IMR-90 (cell line): ENCODE data around the gene NHLRC1. TPM values are rescaled to one million over a fixed set of nuclear protein-coding genes. Genes with fewer than 3 reads are reported as not detected.

ENCODE experiments used
- ATAC-seq: fragments of 200-7000 bp; cut with Tn5 transposase; 2 replicates; pipeline ENCODE4 v1.9.1; 2020; ENCODE audit warnings: low read depth, mild to moderate bottlenecking, moderate library complexity
- BruUV-seq: library from RNA; stranded (reverse); fragments of 400-500 nt; replicated peaks from 2 replicates; lab custom pipeline; 2021; lab: Mats Ljungman, UMichigan
- CTCF ChIA-PET: fragments of 300-600 bp; formaldehyde crosslinking; extraction: SDS; loops from one replicate; lab custom pipeline; 2021; ENCODE audit warnings: antibody characterized with exemption; lab: Yijun Ruan, JAX
- POLR2A ChIA-PET: fragments of 300-600 bp; sonication (Branson Sonifier 250); formaldehyde crosslinking; loops from one replicate; lab custom pipeline; 2022; ENCODE audit warnings: antibody characterized with exemption; ENCODE audit not compliant: unreplicated experiment; lab: Charles Lee
- DNase-seq: peaks from one replicate; pipeline ENCODE4 v3.0.0; 2013
- H2AFZ ChIP-seq: replicated peaks from 2 replicates; pipeline ENCODE3; 2013; ENCODE audit warnings: low read length, mild to moderate bottlenecking; ENCODE audit not compliant: poor library complexity
- H2AK5ac ChIP-seq: 2 replicates; pipeline ENCODE4 v1.6.1; 2013; ENCODE audit warnings: low read depth, low read length, inconsistent platforms
- H2AK9ac ChIP-seq: replicated peaks from 2 replicates; pipeline ENCODE3; 2013; ENCODE audit warnings: mild to moderate bottlenecking, low read depth, low read length, moderate library complexity; ENCODE audit not compliant: poor library complexity
- H2BK120ac ChIP-seq: 2 replicates; pipeline ENCODE4 v1.6.1; 2013; ENCODE audit warnings: low read depth, low read length, inconsistent platforms
- H2BK15ac ChIP-seq: 3 replicates; pipeline ENCODE4 v1.6.1; 2013; ENCODE audit warnings: low read depth, low read length, inconsistent platforms
- H2BK20ac ChIP-seq: 2 replicates; pipeline ENCODE4 v1.6.1; 2013; ENCODE audit warnings: low read depth, mild to moderate bottlenecking, inconsistent platforms, low read length, moderate library complexity
- H2BK5ac ChIP-seq: 2 replicates; pipeline ENCODE4 v1.6.1; 2013; ENCODE audit warnings: mild to moderate bottlenecking, low read depth, low read length, inconsistent platforms; ENCODE audit not compliant: poor library complexity, severe bottlenecking
- H3K14ac ChIP-seq: replicated peaks from 2 replicates; pipeline ENCODE4 v1.6.1; 2013; ENCODE audit warnings: low read depth, low read length, inconsistent platforms
- H3K18ac ChIP-seq: 2 replicates; pipeline ENCODE4 v1.6.1; 2013; ENCODE audit warnings: low read depth, low read length, control low read depth
- H3K23ac ChIP-seq: 2 replicates; pipeline ENCODE4 v1.6.1; 2013; ENCODE audit warnings: low read depth, low read length, inconsistent platforms
- H3K27ac ChIP-seq: 2 replicates; pipeline ENCODE4 v1.5.1; 2013; ENCODE audit warnings: mild to moderate bottlenecking, control low read depth, low read length; ENCODE audit not compliant: insufficient read depth
- H3K27me3 ChIP-seq: 2 replicates; pipeline ENCODE4 v1.6.1; 2013; ENCODE audit warnings: low read length; ENCODE audit not compliant: control insufficient read depth, insufficient read depth
- H3K36me3 ChIP-seq: 2 replicates; pipeline ENCODE4 v1.6.1; 2013; ENCODE audit warnings: low read length, mixed read lengths; ENCODE audit not compliant: control insufficient read depth, insufficient read depth
- H3K4ac ChIP-seq: 2 replicates; pipeline ENCODE4 v1.6.1; 2013; ENCODE audit warnings: low read depth, low read length, inconsistent platforms
- H3K4me1 ChIP-seq: 2 replicates; pipeline ENCODE4 v1.6.1; 2013; ENCODE audit warnings: low read length, mixed read lengths; ENCODE audit not compliant: control insufficient read depth, insufficient read depth
- H3K4me2 ChIP-seq: 2 replicates; pipeline ENCODE4 v1.6.1; 2013; ENCODE audit warnings: low read depth, mild to moderate bottlenecking, control low read depth, low read length, moderate library complexity
- H3K4me3 ChIP-seq: 2 replicates; pipeline ENCODE4 v1.5.1; 2013; ENCODE audit warnings: low read depth, mild to moderate bottlenecking, control low read depth, low read length, moderate library complexity; ENCODE audit not compliant: insufficient read depth
- H3K56ac ChIP-seq: 2 replicates; pipeline ENCODE4 v1.6.1; 2013; ENCODE audit warnings: low read length, inconsistent platforms; ENCODE audit not compliant: insufficient read depth; ENCODE audit errors: extremely low read depth
- H3K79me1 ChIP-seq, 2 experiments: 2 replicates each; pipeline ENCODE4 v1.6.1; 2013; ENCODE audit warnings: low read length in 2 of 2, inconsistent platforms in 1 of 2, low read depth in 1 of 2
- H3K9ac ChIP-seq: 2 replicates; pipeline ENCODE4 v1.6.1; 2013; ENCODE audit warnings: low read depth, low read length, control low read depth
- H3K9me1 ChIP-seq: 2 replicates; pipeline ENCODE4 v1.6.1; 2013; ENCODE audit warnings: low read length, inconsistent platforms; ENCODE audit not compliant: insufficient read depth
- H3K9me3 ChIP-seq: 2 replicates; pipeline ENCODE4 v1.6.1; 2013; ENCODE audit warnings: low read length; ENCODE audit not compliant: control insufficient read depth, insufficient read depth
- H4K20me1 ChIP-seq: 2 replicates; pipeline ENCODE4 v1.6.1; 2013; ENCODE audit warnings: low read length, inconsistent platforms; ENCODE audit not compliant: insufficient read depth
- H4K5ac ChIP-seq: 2 replicates; pipeline ENCODE4 v1.6.1; 2013; ENCODE audit warnings: mild to moderate bottlenecking, low read depth, low read length, control low read depth
- H4K8ac ChIP-seq, 2 experiments: 2 replicates each; pipeline ENCODE4 v1.6.1; 2013; ENCODE audit warnings: low read depth in 2 of 2, low read length in 2 of 2, control low read depth in 1 of 2, inconsistent platforms in 1 of 2
- H4K91ac ChIP-seq: 2 replicates; pipeline ENCODE4 v1.6.1; 2013; ENCODE audit warnings: low read depth, low read length, inconsistent platforms; ENCODE audit not compliant: insufficient read depth
- BHLHE40 ChIP-seq: fragments of 150-350 bp; IDR thresholded peaks from 2 replicates; pipeline ENCODE4 v1.6.1; 2016; ENCODE audit warnings: mild to moderate bottlenecking, low read depth, low read length
- CEBPB ChIP-seq: IDR thresholded peaks from 2 replicates; pipeline ENCODE4 v1.6.1; 2012; ENCODE audit warnings: low read depth, low read length, improper control_type of control experiment
- CHD1 ChIP-seq: IDR thresholded peaks from 2 replicates; pipeline ENCODE4 v1.6.1; 2012; ENCODE audit warnings: low read depth, low read length, improper control_type of control experiment
- ELK1 ChIP-seq: fragments of 150-350 bp; IDR thresholded peaks from 2 replicates; pipeline ENCODE4 v1.6.1; 2016; ENCODE audit warnings: low read depth, mild to moderate bottlenecking, low read length, moderate library complexity, borderline replicate concordance
- MAFK ChIP-seq: IDR thresholded peaks from 2 replicates; pipeline ENCODE4 v1.6.1; 2012; ENCODE audit warnings: low read depth, low read length, improper control_type of control experiment
- MAZ ChIP-seq: IDR thresholded peaks from 2 replicates; pipeline ENCODE4 v1.6.1; 2012; ENCODE audit warnings: low read depth, mild to moderate bottlenecking, low read length, improper control_type of control experiment, moderate library complexity, borderline replicate concordance
- MXI1 ChIP-seq: IDR thresholded peaks from 2 replicates; pipeline ENCODE4 v1.6.1; 2012; ENCODE audit warnings: low read depth, mild to moderate bottlenecking, low read length, moderate library complexity, borderline replicate concordance
- POLR2A ChIP-seq: IDR thresholded peaks from 2 replicates; pipeline ENCODE4 v1.6.1; 2012; ENCODE audit warnings: mild to moderate bottlenecking, low read depth, low read length
- RAD21 ChIP-seq: IDR thresholded peaks from 2 replicates; pipeline ENCODE4 v1.6.1; 2012; ENCODE audit warnings: low read length, improper control_type of control experiment
- RCOR1 ChIP-seq: IDR thresholded peaks from 2 replicates; pipeline ENCODE4 v1.6.1; 2012; ENCODE audit warnings: mild to moderate bottlenecking, low read length, improper control_type of control experiment; ENCODE audit not compliant: insufficient replicate concordance
- RFX5 ChIP-seq: IDR thresholded peaks from 2 replicates; pipeline ENCODE4 v1.8.0; 2012; ENCODE audit warnings: low read depth, mild to moderate bottlenecking, low read length, moderate library complexity
- SMC3 ChIP-seq: fragments of 150-350 bp; IDR thresholded peaks from 2 replicates; pipeline ENCODE4 v1.6.1; 2016; ENCODE audit warnings: low read depth, mild to moderate bottlenecking, antibody characterized with exemption, low read length, moderate library complexity
- USF2 ChIP-seq: fragments of 150-350 bp; IDR thresholded peaks from 2 replicates; pipeline ENCODE4 v1.6.1; 2017; ENCODE audit warnings: mild to moderate bottlenecking, antibody characterized with exemption, low read length, low read depth
- whole genome bisulfite sequencing, 2 experiments: methylation state at CpG; one replicate each; pipeline versions ENCODE4 v1.1.5 to v1.1.7; 2013; ENCODE audit warnings: missing lambda C conversion rate in 2 of 2; ENCODE audit not compliant: insufficient read length in 1 of 2; ENCODE audit errors: extremely low coverage in 2 of 2; 5-methylcytosine and 5-hydroxymethylcytosine counted together
- dilution Hi-C: fragments of 300-500 bp; cut with HindIII; formaldehyde crosslinking; loops from one replicate; pipeline ENCODE4 v1.14.3; 2018; ENCODE audit warnings: low sequenced_read_pairs; ENCODE audit not compliant: unreplicated experiment
- in situ Hi-C: fragments of 300-500 bp; cut with MboI; formaldehyde crosslinking; loops from 3 replicates; pipeline ENCODE4 v1.14.3; 2019; ENCODE audit warnings: low sequenced_read_pairs, inconsistent platforms, mixed read lengths
- intact Hi-C: fragments of 100-400 bp; cut with micrococcal nuclease; formaldehyde crosslinking; loops from 2 replicates; pipeline ENCODE4 v1.10.0; 2022
- polyA plus RNA-seq, 3 experiments: library from polyadenylated mRNA; depleted of rRNA; stranded (reverse); fragments of >200 nt; gene quantifications; 2 replicates each; pipeline ENCODE4 v1.2.3, GENCODE V29; 2012; ENCODE audit warnings: low replicate concordance in 1 of 3
- total RNA-seq: library from RNA; depleted of rRNA; stranded (reverse); fragments of >200 nt; gene quantifications from 2 replicates; pipeline ENCODE4 v1.2.3, GENCODE V29; 2012

NHLRC1 gene
- total and polyA plus RNA-seq, 2 of the 4 experiments (the other 2 are of a cell fraction), result 1.1 TPM

GRCh38 chr6:18117136-18117535, 5.3 kb downstream of the NHLRC1 start:
- no peak overlapping the region for H3K4ac ChIP-seq
- no peak overlapping the region for H2BK5ac ChIP-seq
- H3K9ac ChIP-seq, result no peak overlapping the region
- WGBS, 2 experiments, result 89% methylated on average over 5 of the region's 5 CpGs; no CpG with 5 or more reads in 1 of the 2 experiments
- no peak overlapping the region for H2BK20ac ChIP-seq
- H4K5ac ChIP-seq, result no peak overlapping the region
- H4K91ac ChIP-seq, result no peak overlapping the region
- POLR2A ChIA-PET, result no interaction called here
- H3K4me1 ChIP-seq, result peaks cover 2% of the 10 kb centered on the region; the same call in 1 of the 2 replicates
- H3K4me3 ChIP-seq, result no peak overlapping the region
- no peak for TF ChIP-seq MAZ
- TF ChIP-seq USF2, result no peak
- TF ChIP-seq CHD1, result no peak
- TF ChIP-seq POLR2A, result no peak
- no peak for TF ChIP-seq CEBPB
- no peak for TF ChIP-seq BHLHE40
- no peak for TF ChIP-seq MAFK
- TF ChIP-seq RFX5, result no peak
- TF ChIP-seq MXI1, result no peak
- TF ChIP-seq RCOR1, result no peak
- TF ChIP-seq SMC3, result no peak
- no peak for TF ChIP-seq RAD21
- TF ChIP-seq ELK1, result no peak
- H3K23ac ChIP-seq, result no peak overlapping the region
- ATAC-seq (no peak), DNase-seq (no peak)
- H3K56ac ChIP-seq, result no peak overlapping the region
- H3K9me3 ChIP-seq, result no peaks in the 10 kb centered on the region
- no peaks in the 10 kb centered on the region for H3K36me3 ChIP-seq
- H3K27ac ChIP-seq, result no peak overlapping the region
- H2BK15ac ChIP-seq, result no peak overlapping the region
- H3K9me1 ChIP-seq, result no peaks in the 10 kb centered on the region
- no peak overlapping the region for H2AFZ ChIP-seq
- no TSS peak for BruUV-seq
- no peak overlapping the region for H3K14ac ChIP-seq
- H2AK9ac ChIP-seq, result no peak overlapping the region
- H4K8ac ChIP-seq, result no peak overlapping the region
- no peak overlapping the region for H2AK5ac ChIP-seq
- H2BK120ac ChIP-seq, result no peak overlapping the region
- H4K20me1 ChIP-seq, result no peaks in the 10 kb centered on the region
- peaks cover 5 to 8% of the 10 kb centered on the region in 2 experiments; a peak in 2 of 4 replicates for H3K79me1 ChIP-seq
- CTCF ChIA-PET, result no interaction called here
- dilution Hi-C loops, result no loop called here
- no peaks in the 10 kb centered on the region for H3K27me3 ChIP-seq
- H3K18ac ChIP-seq, result no peak overlapping the region
- in situ Hi-C loops, result no loop called here
- intact Hi-C loops, result no loop called here
- no peak overlapping the region for H3K4me2 ChIP-seq
